Measurements from ENCODE around the gene IGSF9.

DNA sequence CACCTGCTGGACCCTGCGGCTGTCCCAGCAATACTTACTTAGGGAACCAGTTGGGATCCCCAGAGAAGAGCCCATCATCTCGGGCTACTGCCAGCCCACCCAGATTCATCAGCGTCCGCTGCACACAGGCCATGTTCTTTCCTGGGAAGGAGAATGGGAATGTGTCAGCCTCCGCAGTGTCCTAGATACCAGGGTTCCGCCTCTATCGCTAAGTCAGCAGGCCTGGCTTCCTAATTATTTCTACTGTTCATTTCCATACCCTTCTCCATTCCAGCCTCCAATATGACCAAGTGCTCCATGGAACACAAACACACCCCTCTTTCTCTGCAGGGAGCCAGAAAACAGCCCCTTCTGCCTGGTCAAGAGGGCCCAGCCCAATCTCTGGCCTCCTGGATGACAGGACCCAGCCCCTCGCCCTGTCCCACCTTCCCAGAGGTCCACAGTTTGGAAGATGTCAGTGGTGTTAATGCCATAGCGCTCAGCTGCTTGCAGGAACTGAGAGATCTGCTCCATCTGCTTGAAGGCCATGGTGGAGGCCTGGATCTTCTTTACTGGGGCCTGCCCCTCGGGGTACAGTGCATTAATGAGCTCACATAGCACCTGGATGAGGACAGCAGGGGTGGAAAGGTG, 26.1 kb downstream of the IGSF9 start:
- TF ChIP-seq, protein P1, sequence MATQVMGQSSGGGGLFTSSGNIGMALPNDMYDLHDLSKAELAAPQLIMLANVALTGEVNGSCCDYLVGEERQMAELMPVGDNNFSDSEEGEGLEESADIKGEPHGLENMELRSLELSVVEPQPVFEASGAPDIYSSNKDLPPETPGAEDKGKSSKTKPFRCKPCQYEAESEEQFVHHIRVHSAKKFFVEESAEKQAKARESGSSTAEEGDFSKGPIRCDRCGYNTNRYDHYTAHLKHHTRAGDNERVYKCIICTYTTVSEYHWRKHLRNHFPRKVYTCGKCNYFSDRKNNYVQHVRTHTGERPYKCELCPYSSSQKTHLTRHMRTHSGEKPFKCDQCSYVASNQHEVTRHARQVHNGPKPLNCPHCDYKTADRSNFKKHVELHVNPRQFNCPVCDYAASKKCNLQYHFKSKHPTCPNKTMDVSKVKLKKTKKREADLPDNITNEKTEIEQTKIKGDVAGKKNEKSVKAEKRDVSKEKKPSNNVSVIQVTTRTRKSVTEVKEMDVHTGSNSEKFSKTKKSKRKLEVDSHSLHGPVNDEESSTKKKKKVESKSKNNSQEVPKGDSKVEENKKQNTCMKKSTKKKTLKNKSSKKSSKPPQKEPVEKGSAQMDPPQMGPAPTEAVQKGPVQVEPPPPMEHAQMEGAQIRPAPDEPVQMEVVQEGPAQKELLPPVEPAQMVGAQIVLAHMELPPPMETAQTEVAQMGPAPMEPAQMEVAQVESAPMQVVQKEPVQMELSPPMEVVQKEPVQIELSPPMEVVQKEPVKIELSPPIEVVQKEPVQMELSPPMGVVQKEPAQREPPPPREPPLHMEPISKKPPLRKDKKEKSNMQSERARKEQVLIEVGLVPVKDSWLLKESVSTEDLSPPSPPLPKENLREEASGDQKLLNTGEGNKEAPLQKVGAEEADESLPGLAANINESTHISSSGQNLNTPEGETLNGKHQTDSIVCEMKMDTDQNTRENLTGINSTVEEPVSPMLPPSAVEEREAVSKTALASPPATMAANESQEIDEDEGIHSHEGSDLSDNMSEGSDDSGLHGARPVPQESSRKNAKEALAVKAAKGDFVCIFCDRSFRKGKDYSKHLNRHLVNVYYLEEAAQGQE (IDR thresholded peaks at IDR 0.05; ENCODE audit: borderline replicate concordance): no peak
- TF ChIP-seq, protein P2, sequence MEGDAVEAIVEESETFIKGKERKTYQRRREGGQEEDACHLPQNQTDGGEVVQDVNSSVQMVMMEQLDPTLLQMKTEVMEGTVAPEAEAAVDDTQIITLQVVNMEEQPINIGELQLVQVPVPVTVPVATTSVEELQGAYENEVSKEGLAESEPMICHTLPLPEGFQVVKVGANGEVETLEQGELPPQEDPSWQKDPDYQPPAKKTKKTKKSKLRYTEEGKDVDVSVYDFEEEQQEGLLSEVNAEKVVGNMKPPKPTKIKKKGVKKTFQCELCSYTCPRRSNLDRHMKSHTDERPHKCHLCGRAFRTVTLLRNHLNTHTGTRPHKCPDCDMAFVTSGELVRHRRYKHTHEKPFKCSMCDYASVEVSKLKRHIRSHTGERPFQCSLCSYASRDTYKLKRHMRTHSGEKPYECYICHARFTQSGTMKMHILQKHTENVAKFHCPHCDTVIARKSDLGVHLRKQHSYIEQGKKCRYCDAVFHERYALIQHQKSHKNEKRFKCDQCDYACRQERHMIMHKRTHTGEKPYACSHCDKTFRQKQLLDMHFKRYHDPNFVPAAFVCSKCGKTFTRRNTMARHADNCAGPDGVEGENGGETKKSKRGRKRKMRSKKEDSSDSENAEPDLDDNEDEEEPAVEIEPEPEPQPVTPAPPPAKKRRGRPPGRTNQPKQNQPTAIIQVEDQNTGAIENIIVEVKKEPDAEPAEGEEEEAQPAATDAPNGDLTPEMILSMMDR (IDR thresholded peaks at IDR 0.05; ENCODE audit: poor library complexity, severe bottlenecking): no peak
- no peak for TF ChIP-seq EZH2 (IDR thresholded peaks at IDR 0.05; ENCODE audit: borderline replicate concordance, insufficient read depth, low read length, poor library complexity, severe bottlenecking)
- TF ChIP-seq TAF1 (IDR thresholded peaks at IDR 0.05; ENCODE audit: low read depth): no peak

All from neural cell (in vitro differentiated cells).